Measurements from ENCODE around the gene ALOX12. TPM values are rescaled to one million over a fixed set of nuclear protein-coding genes. Genes with fewer than 3 reads are reported as not detected.
"Not testable (repeated sequence)": the region's sequence is repeated elsewhere in the genome, so short reads cannot be mapped to it uniquely, and the experiment has no call there.

Gene ALOX12
- total and polyA plus RNA-seq, 4 donors: 0.03 to 3.1 (median 0.24) TPM; not detected in 1

GRCh38 chr17:6948976-6949375 lies 46.9 kb upstream of the ALOX12 start:
- no peaks in the 10 kb centered on the region for H3K27me3 ChIP-seq (ENCODE audit: control insufficient read depth in 4 of 4, insufficient read depth in 4 of 4, low read length in 3 of 4)
- TF ChIP-seq NR2F2 (IDR thresholded peaks at IDR 0.05) (no peak), JUND (IDR thresholded peaks at IDR 0.05) (no peak), TAF1 (conservative IDR thresholded peaks at IDR 0.05) (no peak), ATF3 (IDR thresholded peaks at IDR 0.05) (no peak), SP1 (IDR thresholded peaks at IDR 0.05) (no peak), RXRA (IDR thresholded peaks at IDR 0.05) (no peak), EGR1 (IDR thresholded peaks at IDR 0.05; ENCODE audit: low read depth in 2 of 2) (no peak)
- no peaks in the 10 kb centered on the region for H3K4me1 ChIP-seq (ENCODE audit: control insufficient read depth in 4 of 4, insufficient read depth in 4 of 4, low read length in 3 of 4)
- WGBS: 82% methylated on average over 3 of the region's 3 CpGs
- no peak overlapping the region for H3K4me3 ChIP-seq (ENCODE audit: low read depth in 1 of 3, low read length in 3 of 3)
- DNase-seq (ENCODE audit: low spot score): no peak
- H3K27ac ChIP-seq (ENCODE audit: low read depth in 1 of 2, low read length in 2 of 2): no peak overlapping the region
- H3K9ac ChIP-seq (ENCODE audit: low read depth in 1 of 2, low read length in 2 of 2): no peak overlapping the region
- no peaks in the 10 kb centered on the region for H3K9me3 ChIP-seq (ENCODE audit: control insufficient read depth in 4 of 4, low read length in 3 of 4)
- H3K36me3 ChIP-seq (ENCODE audit: control insufficient read depth in 4 of 4, insufficient read depth in 3 of 4, low read depth in 1 of 4, low read length in 3 of 4): no peaks in the 10 kb centered on the region

GRCh38 chr17:6950938-6951337 lies 44.9 kb upstream of the ALOX12 start:
- not testable (repeated sequence) for H3K4me3 ChIP-seq (ENCODE audit: low read depth in 1 of 3, low read length in 3 of 3); H3K27me3 ChIP-seq (ENCODE audit: control insufficient read depth in 4 of 4, insufficient read depth in 4 of 4, low read length in 3 of 4); H3K9ac ChIP-seq (ENCODE audit: low read depth in 1 of 2, low read length in 2 of 2); H3K36me3 ChIP-seq (ENCODE audit: control insufficient read depth in 4 of 4, insufficient read depth in 3 of 4, low read depth in 1 of 4, low read length in 3 of 4); H3K27ac ChIP-seq (ENCODE audit: low read depth in 1 of 2, low read length in 2 of 2); DNase-seq (ENCODE audit: low spot score); H3K4me1 ChIP-seq (ENCODE audit: control insufficient read depth in 4 of 4, insufficient read depth in 4 of 4, low read length in 3 of 4); H3K9me3 ChIP-seq (ENCODE audit: control insufficient read depth in 4 of 4, low read length in 3 of 4)
- over 99% methylated on average over 2 of the region's 2 CpGs for WGBS

- 92% methylated on average over 5 of the region's 5 CpGs for WGBS
- Histone ChIP-seq H3K9ac (ENCODE audit: low read depth in 1 of 2, low read length in 2 of 2) (no peak overlapping the region), H3K27ac (ENCODE audit: low read depth in 1 of 2, low read length in 2 of 2) (no peak overlapping the region), H3K36me3 (ENCODE audit: control insufficient read depth in 4 of 4, insufficient read depth in 3 of 4, low read depth in 1 of 4, low read length in 3 of 4) (no peaks in the 10 kb centered on the region), H3K27me3 (ENCODE audit: control insufficient read depth in 4 of 4, insufficient read depth in 4 of 4, low read length in 3 of 4) (no peaks in the 10 kb centered on the region), H3K4me3 (ENCODE audit: low read depth in 1 of 3, low read length in 3 of 3) (no peak overlapping the region), H3K9me3 (ENCODE audit: control insufficient read depth in 4 of 4, low read length in 3 of 4) (no peaks in the 10 kb centered on the region), H3K4me1 (ENCODE audit: control insufficient read depth in 4 of 4, insufficient read depth in 4 of 4, low read length in 3 of 4) (no peaks in the 10 kb centered on the region)
- TF ChIP-seq RAD21 (IDR thresholded peaks at IDR 0.05) (no peak), NR2F2 (IDR thresholded peaks at IDR 0.05) (no peak), TAF1 (conservative IDR thresholded peaks at IDR 0.05) (no peak), HNF4G (IDR thresholded peaks at IDR 0.05) (no peak), HNF4A (conservative IDR thresholded peaks at IDR 0.05) (no peak), EGR1 (IDR thresholded peaks at IDR 0.05; ENCODE audit: low read depth in 2 of 2) (no peak), YY1 (IDR thresholded peaks at IDR 0.05) (no peak), ATF3 (IDR thresholded peaks at IDR 0.05) (no peak), JUND (IDR thresholded peaks at IDR 0.05) (no peak), ZBTB33 (IDR thresholded peaks at IDR 0.05) (no peak), RXRA (IDR thresholded peaks at IDR 0.05) (no peak), SP1 (IDR thresholded peaks at IDR 0.05) (no peak), MAX (IDR thresholded peaks at IDR 0.05) (no peak), FOXA2 (IDR thresholded peaks at IDR 0.05) (no peak), REST (IDR thresholded peaks at IDR 0.05) (no peak), GABPA (IDR thresholded peaks at IDR 0.05 in 1 of 2, conservative IDR thresholded peaks at IDR 0.05 in 1 of 2) (no peak), CTCF (IDR thresholded peaks at IDR 0.05; ENCODE audit: low read depth, low read length, missing input control) (no peak), FOXA1 (IDR thresholded peaks at IDR 0.05) (no peak)
- no peak for DNase-seq (ENCODE audit: low spot score)
These were observed 42.2 kb upstream of the ALOX12 start for GRCh38 chr17:6953689-6954088.

Data from liver (tissue), 9 donors.